GM19468 (cell line): Measurements from ENCODE around the gene TMEM52.
A peak's percentile ranks its signal among the peaks of the same experiment; 100 is the strongest.
"Not testable (repeated sequence)": the region's sequence is repeated elsewhere in the genome, so short reads cannot be mapped to it uniquely, and the experiment has no call there.

Source experiments
- ATAC-seq: cut with Tn5 transposase; IDR thresholded peaks from one replicate; pipeline ENCODE4 v1.9.1; 2021; ENCODE audit warnings: mild to moderate bottlenecking, moderate library complexity, moderate number of reproducible peaks; ENCODE audit not compliant: unreplicated experiment; ENCODE audit errors: extremely low read depth

The TMEM52 gene

DNA sequence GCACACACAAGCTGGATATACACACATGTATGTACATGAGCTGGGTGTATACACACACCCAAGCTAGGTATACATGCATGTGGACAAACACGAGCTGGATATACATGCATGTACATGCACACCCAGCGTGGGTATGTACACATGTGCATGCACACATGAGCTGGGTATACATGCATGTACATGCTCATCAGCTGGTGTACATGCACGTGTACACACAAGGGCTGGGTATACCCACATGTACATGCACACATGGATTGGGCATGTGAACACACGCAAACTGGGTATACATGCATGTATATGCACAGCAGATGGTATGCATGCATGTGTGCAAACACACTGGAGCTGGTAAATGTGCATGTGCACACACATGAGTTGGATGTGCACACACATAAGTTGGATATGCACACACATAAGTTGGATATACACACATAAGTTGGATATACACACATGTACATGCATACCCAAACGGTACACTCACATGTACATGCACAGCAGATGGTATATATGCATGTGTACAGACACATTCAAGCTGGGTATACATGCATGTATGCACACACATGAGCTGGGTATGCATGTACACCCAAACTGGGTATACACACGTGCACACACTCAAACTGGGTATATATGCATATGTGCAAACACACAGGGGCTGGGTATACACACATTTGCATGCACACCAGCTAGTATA is 20.7 kb downstream of the TMEM52 start:
- no peak for ATAC-seq

- ATAC-seq, result no peak
Measured at GRCh38 chr1:1895456-1896336, 23.4 kb downstream of the TMEM52 start.

GRCh38 chr1:1895060-1895418 is 24.0 kb downstream of the TMEM52 start:
- ATAC-seq, result no peak

GRCh38 chr1:1894354-1895059 is 24.6 kb downstream of the TMEM52 start:
- ATAC-seq, result no peak

DNA sequence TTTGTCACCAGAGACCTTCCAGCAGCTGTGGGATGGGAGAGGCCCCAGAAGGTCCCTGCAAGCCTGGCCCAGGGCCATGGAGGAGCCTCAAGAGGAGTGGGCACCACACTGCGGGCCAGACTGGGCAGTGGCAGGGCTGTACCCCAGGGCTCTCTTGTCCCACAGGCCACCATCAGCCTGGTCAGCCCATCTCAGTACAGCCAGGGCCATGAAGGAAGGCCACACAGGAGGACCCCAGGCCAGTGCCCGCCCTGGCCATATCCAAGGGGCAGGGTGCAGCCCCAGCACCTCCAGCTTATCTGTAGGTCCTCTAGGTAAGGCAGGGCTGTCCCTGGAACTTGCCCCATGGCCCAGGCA is 25.1 kb downstream of the TMEM52 start:
- no peak for ATAC-seq

GRCh38 chr1:1893291-1893985 is 25.6 kb downstream of the TMEM52 start:
- ATAC-seq, result no peak

- no peak for ATAC-seq
Measured at GRCh38 chr1:1892763-1893120, 26.3 kb downstream of the TMEM52 start.

DNA sequence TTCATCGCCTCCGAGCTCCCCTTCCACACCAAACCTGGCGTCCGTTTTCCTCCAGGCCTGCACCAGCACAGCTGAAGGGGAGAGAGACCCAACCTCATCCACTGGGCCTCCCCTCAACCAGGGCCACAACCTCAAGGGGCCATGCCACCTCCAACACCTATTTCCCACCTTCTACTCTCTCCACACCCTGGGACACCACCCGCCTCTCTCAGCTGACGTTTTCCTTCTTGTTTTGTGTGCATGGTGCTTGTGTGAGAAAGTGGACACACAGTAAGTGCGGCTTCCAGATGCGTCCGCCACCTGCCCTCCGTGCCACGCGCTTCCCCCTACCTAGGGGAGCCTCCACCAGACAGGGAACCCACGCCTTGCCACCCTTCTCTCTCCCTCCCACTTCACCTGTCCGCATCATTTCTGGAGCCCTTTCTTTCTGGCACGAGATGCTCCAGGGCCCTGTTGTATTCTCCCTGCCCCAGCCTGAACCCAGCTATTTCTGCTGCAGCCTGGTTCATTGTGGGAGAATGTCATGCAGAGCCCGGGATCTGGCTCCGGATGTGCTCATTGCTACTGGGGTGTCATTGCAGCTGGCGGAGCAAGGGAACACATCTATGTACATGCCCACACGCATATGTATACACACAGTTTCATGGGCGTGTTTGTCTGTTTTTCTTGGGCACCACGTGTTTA is 26.9 kb downstream of the TMEM52 start:
- ATAC-seq, result no peak

GRCh38 chr1:1891349-1892078 is 27.6 kb downstream of the TMEM52 start:
- no peak for ATAC-seq

GRCh38 chr1:1890506-1891348 is 28.4 kb downstream of the TMEM52 start, which contains the start of gene GNB1:
GNB1 (minus strand) TSS chr1:1891087; CDS start chr1:1825453, 65,634 bp downstream.
- peak; percentile 67 for ATAC-seq

- no peak for ATAC-seq
Measured at GRCh38 chr1:1889847-1890505, 29.1 kb downstream of the TMEM52 start.

- no peak for ATAC-seq
Measured at GRCh38 chr1:1889090-1889750, 29.9 kb downstream of the TMEM52 start.

DNA sequence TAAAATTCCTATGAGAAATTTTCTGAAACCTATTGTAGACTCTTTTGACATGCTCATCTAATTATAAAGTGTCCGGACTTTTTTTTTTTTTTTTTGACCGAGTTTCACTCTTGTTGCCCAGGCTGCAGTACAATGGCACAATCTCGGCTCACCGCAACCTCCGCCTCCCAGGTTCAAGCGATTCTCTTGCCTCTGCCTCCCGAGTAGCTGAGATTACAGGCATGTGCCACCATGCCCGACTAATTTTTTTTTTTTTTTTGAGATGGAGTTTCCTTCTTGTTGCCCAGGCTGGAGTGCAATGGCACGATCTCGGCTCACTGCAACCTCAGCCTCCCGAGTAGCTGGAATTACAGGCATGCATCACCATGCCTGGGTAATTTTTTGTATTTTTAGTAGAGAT is 35.2 kb downstream of the TMEM52 start:
- ATAC-seq, result not testable (repeated sequence)

DNA sequence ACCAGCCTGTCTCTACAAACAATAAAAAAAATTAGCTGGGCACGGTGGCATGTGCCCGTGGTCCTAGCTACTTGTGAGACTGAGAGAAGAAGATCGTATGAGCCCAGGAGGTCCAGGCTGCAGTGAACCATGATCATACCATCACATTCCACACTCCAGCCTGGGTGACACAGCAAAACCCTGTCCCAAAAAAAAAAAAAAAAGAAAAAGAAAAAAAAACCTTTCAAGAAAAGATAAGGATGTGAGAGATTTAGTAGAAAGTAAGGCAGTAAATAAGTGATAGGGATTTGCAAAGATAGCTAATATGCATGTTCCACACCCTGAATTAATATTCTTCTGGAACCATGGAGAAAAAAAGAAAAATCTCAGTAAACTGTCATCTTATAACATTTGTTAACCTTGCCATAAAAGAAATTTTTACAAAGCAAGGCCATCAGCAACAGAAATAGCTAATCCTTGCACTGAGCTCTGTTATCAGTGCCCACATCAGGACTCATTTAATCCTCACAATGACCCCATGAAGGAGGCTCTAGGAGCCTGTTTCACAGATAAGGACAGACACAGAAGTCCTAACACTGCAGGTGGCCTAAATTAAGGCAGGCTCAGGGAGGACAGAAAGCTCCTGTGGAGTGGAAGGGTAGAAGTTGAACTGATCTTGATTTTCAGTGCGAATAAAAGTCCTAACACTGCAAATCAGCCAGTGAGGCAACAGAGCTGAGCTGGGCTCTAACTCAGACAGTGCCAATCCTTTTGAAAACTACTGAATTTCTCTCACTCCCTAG is 35.8 kb downstream of the TMEM52 start:
- no peak for ATAC-seq

DNA sequence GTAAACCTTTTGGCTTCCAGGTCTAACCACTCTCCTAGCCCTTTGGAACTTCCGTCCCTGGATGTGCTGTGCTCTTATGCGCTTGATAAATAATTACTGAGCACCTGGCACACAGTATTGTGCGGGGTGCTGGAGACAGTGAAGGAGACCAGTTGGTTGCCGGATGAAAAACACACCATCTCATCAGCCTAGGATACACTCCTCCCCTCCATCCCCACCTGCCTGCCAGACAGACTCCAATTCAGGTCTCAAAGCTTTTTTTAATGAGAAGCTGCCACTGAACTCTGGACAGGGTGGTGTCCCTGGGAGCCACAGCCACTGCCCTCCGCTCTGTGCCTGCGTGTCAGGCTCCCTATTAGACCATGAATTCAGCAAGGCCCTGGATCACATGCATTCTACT is 37.4 kb downstream of the TMEM52 start:
- ATAC-seq, result no peak

DNA sequence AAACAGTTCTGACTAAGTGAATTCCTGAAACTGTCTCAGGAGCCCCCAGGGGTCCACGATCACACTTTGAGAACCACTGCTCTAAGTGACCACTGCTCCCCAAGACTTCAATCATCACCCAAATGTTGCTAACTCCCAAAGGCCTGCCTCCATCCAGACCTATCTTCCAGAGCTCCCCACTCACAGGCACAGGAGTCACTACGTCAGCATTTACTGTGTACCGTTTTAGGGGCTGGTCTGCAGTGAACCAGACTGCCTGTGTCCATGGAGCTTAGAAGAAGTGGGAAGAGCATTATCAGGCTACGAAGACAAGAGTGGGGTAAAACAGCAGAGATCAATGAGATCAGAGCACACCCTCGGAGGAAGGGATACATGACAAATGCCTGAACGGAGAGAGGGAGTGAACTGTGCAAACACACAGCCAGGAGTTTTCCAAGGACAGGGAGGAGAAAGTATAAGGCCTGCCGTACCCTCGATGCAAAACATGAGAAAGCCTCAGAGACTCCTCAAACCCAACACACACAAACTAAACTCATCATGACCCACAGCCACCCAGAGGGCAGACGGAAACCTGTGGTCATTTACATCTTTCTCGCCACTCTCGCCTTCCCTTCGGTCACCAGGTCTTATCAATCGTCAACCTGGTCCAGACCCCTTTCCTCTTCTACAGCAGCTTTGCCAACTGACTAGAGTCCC is 38.3 kb downstream of the TMEM52 start:
- ATAC-seq, result no peak
